Hippocampal formation (tissue), 2 donors: ENCODE measurements around the gene INPP5B.

Experiments used
- DNase-seq, 2 donors: peaks; one replicate each; lab custom pipeline; 2025; lab: John Stamatoyannopoulos, UW

INPP5B gene

DNA sequence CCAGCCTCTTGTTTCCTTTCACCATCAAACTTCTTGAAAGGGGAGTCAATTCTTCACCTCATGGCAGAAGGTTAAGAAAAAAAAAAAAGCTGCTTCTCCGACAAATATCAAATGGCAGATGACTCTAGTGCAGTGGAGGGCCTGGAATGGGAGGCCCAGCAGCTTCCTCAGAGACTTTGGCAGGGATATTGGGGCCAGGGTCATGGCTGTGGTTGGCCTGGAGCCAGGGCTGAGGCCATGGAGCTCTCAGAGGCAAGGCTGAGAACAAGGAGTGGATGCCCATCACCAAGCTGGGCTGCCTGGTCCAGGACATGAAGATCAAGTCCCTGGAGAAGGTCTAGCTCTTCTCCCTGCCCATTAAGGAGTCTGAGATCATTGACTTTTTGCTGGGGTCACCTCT, 106.1 kb downstream of the INPP5B start:
- DNase-seq: no peak

DNA sequence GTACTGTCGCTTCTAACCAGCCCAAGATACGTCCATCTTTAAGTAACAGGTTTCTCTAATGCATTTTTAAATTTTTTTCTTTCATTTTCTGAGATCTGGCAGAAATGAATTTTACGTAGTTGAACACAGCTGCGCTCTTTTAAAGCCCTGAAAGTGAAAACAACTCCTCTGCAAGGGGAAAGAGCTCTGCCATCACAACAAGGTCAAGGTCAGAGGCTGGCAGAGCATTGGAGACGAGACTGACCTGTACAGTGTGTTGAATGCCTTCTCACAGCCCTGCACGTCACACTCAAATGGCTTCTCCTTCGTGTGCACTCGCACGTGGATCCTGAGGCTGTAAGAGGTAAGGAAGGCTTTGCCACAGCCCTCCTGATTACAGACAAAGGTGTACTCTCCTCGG, 107.2 kb downstream of the INPP5B start:
- no peak for DNase-seq

DNA sequence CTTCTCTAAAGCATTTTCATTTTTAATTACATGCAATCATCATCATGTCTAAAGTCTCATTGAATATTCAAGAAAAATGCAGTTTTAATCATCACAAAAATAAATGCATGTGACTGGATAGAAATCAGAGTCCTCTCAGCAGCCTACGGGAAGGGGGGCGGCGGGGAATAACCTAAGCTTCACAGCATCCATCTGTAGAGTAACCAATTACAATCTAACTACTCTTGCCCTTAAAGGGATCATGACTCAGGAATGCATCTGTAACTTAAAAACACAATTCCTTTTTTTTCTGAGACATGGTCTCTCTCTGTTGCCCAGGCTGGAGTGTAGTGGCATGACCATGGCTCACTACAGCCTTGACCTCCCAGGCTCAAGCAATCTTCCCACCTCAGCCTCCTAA, 110.1 kb downstream of the INPP5B start:
- no peak for DNase-seq

DNA sequence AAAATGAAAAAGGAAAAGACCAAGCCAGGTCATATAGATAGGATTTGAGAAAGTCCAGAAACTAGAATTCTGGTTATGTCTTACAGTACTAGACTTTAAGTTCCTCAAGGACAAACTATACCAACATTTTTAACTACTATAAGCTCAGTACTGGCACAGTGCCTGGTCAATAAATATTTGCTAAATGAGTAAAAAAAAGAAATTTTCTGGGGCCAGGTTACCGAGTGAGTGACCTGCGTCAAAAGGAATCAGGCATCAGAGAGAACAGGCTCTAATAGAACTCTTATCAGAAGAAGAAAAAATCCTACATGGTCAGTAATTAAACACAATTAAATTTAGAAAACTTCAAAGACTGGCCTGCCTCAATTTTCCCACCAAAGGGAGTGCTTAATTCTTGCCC, 115.0 kb downstream of the INPP5B start:
- DNase-seq: no peak

DNA sequence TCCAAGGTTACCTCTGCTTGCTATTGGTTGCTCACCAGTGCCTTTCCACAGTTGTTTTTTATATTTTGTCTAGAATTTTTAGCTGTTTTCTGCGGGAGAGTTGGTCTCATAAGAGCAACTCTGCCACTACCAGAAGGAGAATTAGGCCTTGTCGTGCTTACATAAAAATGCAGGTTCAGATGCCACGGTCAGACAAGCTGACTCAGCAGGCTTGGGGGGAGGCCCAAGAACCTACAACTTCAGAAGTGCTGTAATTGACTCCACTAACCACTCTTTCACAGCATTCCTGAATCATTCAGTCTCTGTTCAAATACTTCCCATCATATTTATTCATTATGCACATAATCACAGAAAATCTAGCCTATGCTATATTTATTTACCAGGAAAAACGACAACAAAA, 115.7 kb downstream of the INPP5B start:
- no peak for DNase-seq

DNA sequence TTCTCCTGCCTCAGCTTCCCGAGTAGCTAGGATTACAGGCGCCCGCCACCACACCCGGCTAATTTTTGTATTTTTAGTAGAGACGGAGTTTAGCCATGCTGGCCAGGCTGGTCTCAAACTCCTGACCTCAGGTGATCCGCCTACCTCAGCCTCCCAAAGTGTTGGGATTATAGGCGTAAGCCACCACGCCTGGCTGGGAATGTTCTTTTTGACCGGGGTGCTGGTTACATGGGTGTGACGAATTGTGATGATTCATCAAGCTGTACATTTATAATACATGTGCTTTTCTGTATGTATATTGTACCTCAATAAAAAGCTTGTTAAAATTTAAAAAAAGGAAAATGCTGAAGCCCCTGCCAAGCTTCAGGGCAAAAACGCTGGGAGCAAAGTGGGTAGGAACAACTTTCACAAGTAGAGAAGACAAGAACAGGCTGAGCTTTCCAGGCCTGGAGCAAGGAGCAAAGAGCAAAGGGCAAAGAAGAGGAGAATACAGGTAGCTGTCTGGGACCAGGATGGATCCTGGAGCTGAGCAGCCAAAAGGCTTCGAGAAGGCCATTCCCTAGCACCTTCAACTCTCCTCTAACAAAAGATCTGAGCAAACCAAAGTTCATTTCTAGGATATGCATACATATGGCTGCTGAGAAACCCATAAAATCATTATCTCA, 118.3 kb downstream of the INPP5B start:
- DNase-seq: no peak

DNA sequence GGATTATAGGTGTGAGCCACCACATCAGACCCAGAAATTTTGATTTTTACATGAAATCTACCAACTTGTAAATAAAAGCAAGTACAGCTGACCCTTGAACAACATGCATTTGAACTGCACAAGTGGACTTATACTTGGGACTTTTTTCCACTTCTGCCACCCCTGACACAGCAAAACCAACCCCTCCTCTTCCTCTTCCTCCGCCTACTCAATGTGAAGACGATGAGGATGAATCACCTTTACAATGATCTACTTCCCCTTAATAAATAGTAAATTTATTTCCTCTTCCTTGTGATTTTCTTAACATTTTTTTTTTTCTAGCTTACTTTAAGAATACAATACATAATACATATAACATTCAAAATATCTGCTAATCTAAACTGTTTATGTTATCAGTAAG, 121.3 kb downstream of the INPP5B start:
- DNase-seq: no peak

DNA sequence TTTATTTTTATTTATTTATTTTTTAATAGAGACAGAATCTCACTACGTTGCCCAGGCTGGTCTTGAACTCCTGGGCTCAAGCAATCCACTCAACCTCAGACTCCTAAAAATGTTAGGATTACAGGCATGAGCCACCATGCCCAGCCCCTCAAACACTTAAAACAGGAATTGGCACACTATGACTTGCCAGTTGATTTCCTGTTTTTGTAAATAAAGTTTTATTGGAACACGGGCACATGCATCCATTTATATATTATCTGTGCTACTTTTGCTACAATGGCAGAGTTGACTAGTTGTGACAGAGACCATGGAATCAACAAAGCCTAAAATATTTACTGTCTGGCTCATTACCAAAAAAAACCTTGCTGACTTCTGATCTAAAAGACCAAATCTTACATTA, 122.9 kb downstream of the INPP5B start:
- no peak for DNase-seq

DNA sequence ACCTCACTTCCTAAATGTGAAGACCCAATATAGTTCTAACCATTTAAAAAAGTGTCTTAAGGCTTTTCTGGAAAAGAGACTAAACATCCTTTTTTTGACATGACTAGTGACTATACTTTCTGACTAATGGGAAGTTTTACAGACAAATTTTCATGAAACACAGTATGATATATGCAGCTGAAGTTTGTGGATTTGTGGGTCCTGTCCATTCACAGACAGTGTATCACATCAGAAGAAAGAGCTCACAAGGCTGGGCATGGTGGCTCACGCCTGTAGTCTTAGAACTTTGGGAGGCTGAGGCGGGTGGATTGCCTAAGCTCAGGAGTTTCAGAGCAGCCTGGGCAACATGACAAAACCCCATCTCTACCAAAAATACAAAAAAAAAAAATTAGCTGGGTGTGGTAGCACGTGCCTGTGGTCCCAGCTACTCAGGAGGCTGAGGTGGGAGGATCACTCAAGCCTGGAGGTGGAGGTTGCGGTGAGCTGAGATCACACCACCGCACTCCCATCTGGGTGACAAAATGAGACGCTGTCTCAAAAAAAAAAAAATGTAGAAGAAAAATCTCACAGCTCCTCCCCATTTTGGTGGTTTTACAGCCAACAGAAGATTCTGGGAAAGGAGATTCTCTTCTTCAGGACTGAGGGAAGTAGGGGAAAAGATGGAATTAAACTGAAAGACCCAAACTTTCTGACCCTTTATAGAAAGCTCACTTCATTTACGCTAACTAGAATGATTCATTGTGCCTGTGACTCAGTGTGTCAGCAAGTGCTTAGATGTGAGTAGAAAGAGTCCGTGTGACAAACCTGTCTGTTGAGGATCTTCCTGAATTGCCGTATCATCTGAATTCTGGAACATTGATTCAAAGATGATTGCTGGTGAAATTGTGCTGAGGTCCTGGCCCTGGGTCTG, 123.7 kb downstream of the INPP5B start:
- DNase-seq: no peak

DNA sequence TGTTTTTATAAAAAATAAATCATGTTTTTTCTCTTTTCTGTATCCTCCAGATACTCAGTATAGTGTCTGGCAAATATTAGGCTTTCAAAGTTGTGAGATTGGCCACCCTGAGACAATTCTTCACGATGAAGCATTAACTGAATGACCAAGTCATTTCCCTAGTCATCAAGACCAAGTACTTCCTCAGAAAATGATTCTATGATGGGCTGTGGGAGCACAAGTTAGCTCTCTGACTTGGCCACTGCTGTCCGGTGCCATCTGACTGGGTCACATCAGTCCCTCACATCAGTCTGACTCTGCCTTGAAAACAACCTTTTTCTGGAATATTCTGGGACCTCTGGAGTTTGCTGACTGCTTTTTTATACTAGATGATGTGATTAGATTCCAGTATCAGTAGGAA, 125.4 kb downstream of the INPP5B start:
- DNase-seq: no peak

DNA sequence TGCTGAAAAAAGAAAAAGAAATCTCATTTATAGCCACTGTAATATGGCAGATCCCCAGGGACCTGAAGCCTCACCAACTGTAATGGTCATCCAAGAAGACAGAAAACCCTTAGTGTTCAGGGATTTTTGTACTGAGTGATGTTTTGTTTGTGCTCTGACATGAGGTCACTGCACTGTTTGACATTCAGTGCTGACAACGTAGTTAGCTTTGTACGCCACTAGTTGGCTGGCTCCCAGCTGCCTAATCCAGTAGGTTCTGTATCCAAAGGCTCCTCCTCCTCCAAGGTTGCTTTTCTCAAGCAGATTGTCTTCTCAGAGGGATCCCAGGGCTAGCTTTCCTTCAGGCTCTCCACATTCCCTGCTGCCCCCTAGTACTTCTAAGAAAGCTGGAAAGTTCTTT, 129.4 kb downstream of the INPP5B start:
- peak; percentile 18 to 60 for DNase-seq

DNA sequence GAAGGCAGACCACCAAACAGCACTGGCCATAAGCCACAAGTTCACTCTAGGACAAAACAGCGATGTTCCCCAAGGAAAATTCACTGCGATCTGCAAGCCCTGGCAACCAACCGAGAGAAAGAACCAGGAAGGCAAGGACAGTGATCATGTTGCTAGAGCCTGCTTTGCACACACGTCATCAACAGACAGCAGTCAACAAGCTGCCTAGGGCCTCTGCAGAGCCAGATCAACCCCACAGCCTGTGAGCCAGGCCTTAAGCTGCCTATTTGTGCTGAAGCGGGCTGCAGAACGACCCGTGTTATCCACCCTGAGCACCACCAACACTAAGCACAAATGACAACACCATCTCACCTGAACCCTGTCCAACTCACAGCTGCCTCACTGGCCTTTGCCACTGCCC, 132.6 kb downstream of the INPP5B start:
- DNase-seq: peak; percentile 8 to 18

DNA sequence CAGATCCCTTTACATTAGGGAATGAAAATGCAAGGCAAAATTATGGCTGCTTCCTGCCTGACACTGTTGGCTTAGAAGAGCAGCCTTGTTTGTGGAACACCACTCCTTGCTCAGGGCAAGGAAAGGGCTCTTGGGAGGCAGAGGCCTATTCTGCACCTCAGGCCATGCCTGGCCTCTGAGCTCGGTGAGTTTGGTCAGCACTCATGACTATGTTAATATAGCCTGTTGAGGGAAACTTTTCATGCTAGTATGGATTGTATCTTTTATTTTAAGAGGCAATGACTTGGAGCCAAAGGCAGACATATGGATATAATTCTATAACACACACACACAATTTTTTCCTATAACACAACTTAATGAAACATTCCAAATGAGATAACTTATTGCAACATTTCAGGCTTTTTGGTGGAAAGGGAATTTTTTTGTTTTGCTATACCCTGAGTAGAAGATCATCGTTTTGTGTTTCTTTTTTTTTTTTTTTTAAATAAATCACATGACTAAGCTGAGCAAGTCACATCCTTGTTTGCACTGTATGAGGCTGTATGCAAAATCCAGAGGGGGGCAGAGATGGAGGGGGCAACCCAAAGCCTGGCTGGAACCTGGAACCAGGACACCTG, 133.2 kb downstream of the INPP5B start:
- no peak for DNase-seq

DNA sequence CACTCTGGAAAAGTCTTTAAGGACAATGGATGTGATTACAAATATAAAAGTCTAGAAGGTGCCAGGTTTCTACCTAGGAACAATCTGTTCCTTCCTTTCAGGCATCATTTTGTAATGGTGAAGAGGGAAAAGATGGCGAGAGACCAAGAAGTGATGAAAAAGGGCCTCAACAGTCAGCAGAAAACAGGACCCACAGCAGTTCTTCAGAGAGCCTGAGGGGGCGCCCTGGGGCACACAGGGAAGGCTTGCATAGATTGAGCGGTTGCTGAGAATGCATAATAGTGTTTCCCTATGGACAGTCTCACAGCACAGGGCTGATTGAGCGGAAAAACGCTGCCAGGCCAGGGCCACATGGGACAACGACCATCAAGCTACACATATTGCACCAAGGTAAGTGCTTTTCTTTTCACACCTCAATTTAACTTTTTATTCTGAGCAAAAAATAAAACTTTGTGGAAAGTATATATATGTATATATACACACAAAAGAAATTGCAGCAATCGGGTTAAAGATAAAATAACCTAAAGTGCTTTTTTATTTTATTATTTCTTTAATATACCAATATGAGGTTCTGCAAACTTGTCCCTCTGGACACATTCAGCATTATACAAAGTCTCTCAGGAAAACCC, 135.7 kb downstream of the INPP5B start:
- peak; percentile 14 to 72 for DNase-seq
